IMR-90 (cell line): ENCODE results near the gene SPDYE4. TPM values are rescaled to one million over a fixed set of nuclear protein-coding genes. Genes with fewer than 3 reads are reported as not detected.

Source experiments
- ATAC-seq: fragments of 200-7000 bp; cut with Tn5 transposase; 2 replicates; pipeline ENCODE4 v1.9.1; 2020; ENCODE audit warnings: low read depth, mild to moderate bottlenecking, moderate library complexity
- BruUV-seq: library from RNA; stranded (reverse); fragments of 400-500 nt; replicated peaks from 2 replicates; lab custom pipeline; 2021; lab: Mats Ljungman, UMichigan
- CTCF ChIA-PET: fragments of 300-600 bp; formaldehyde crosslinking; extraction: SDS; loops from one replicate; lab custom pipeline; 2021; ENCODE audit warnings: antibody characterized with exemption; lab: Yijun Ruan, JAX
- POLR2A ChIA-PET: fragments of 300-600 bp; sonication (Branson Sonifier 250); formaldehyde crosslinking; loops from one replicate; lab custom pipeline; 2022; ENCODE audit warnings: antibody characterized with exemption; ENCODE audit not compliant: unreplicated experiment; lab: Charles Lee
- DNase-seq: peaks from one replicate; pipeline ENCODE4 v3.0.0; 2013
- H2AFZ ChIP-seq: replicated peaks from 2 replicates; pipeline ENCODE3; 2013; ENCODE audit warnings: low read length, mild to moderate bottlenecking; ENCODE audit not compliant: poor library complexity
- H2AK5ac ChIP-seq: 2 replicates; pipeline ENCODE4 v1.6.1; 2013; ENCODE audit warnings: low read depth, low read length, inconsistent platforms
- H2AK9ac ChIP-seq: replicated peaks from 2 replicates; pipeline ENCODE3; 2013; ENCODE audit warnings: mild to moderate bottlenecking, low read depth, low read length, moderate library complexity; ENCODE audit not compliant: poor library complexity
- H2BK120ac ChIP-seq: 2 replicates; pipeline ENCODE4 v1.6.1; 2013; ENCODE audit warnings: low read depth, low read length, inconsistent platforms
- H2BK15ac ChIP-seq: 3 replicates; pipeline ENCODE4 v1.6.1; 2013; ENCODE audit warnings: low read depth, low read length, inconsistent platforms
- H2BK20ac ChIP-seq: 2 replicates; pipeline ENCODE4 v1.6.1; 2013; ENCODE audit warnings: low read depth, mild to moderate bottlenecking, inconsistent platforms, low read length, moderate library complexity
- H2BK5ac ChIP-seq: 2 replicates; pipeline ENCODE4 v1.6.1; 2013; ENCODE audit warnings: mild to moderate bottlenecking, low read depth, low read length, inconsistent platforms; ENCODE audit not compliant: poor library complexity, severe bottlenecking
- H3K14ac ChIP-seq: replicated peaks from 2 replicates; pipeline ENCODE4 v1.6.1; 2013; ENCODE audit warnings: low read depth, low read length, inconsistent platforms
- H3K18ac ChIP-seq: 2 replicates; pipeline ENCODE4 v1.6.1; 2013; ENCODE audit warnings: low read depth, low read length, control low read depth
- H3K23ac ChIP-seq: 2 replicates; pipeline ENCODE4 v1.6.1; 2013; ENCODE audit warnings: low read depth, low read length, inconsistent platforms
- H3K27ac ChIP-seq: 2 replicates; pipeline ENCODE4 v1.5.1; 2013; ENCODE audit warnings: mild to moderate bottlenecking, control low read depth, low read length; ENCODE audit not compliant: insufficient read depth
- H3K27me3 ChIP-seq: 2 replicates; pipeline ENCODE4 v1.6.1; 2013; ENCODE audit warnings: low read length; ENCODE audit not compliant: control insufficient read depth, insufficient read depth
- H3K36me3 ChIP-seq: 2 replicates; pipeline ENCODE4 v1.6.1; 2013; ENCODE audit warnings: low read length, mixed read lengths; ENCODE audit not compliant: control insufficient read depth, insufficient read depth
- H3K4ac ChIP-seq: 2 replicates; pipeline ENCODE4 v1.6.1; 2013; ENCODE audit warnings: low read depth, low read length, inconsistent platforms
- H3K4me1 ChIP-seq: 2 replicates; pipeline ENCODE4 v1.6.1; 2013; ENCODE audit warnings: low read length, mixed read lengths; ENCODE audit not compliant: control insufficient read depth, insufficient read depth
- H3K4me2 ChIP-seq: 2 replicates; pipeline ENCODE4 v1.6.1; 2013; ENCODE audit warnings: low read depth, mild to moderate bottlenecking, control low read depth, low read length, moderate library complexity
- H3K4me3 ChIP-seq: 2 replicates; pipeline ENCODE4 v1.5.1; 2013; ENCODE audit warnings: low read depth, mild to moderate bottlenecking, control low read depth, low read length, moderate library complexity; ENCODE audit not compliant: insufficient read depth
- H3K56ac ChIP-seq: 2 replicates; pipeline ENCODE4 v1.6.1; 2013; ENCODE audit warnings: low read length, inconsistent platforms; ENCODE audit not compliant: insufficient read depth; ENCODE audit errors: extremely low read depth
- H3K79me1 ChIP-seq, 2 experiments: 2 replicates each; pipeline ENCODE4 v1.6.1; 2013; ENCODE audit warnings: low read length in 2 of 2, inconsistent platforms in 1 of 2, low read depth in 1 of 2
- H3K9ac ChIP-seq: 2 replicates; pipeline ENCODE4 v1.6.1; 2013; ENCODE audit warnings: low read depth, low read length, control low read depth
- H3K9me1 ChIP-seq: 2 replicates; pipeline ENCODE4 v1.6.1; 2013; ENCODE audit warnings: low read length, inconsistent platforms; ENCODE audit not compliant: insufficient read depth
- H3K9me3 ChIP-seq: 2 replicates; pipeline ENCODE4 v1.6.1; 2013; ENCODE audit warnings: low read length; ENCODE audit not compliant: control insufficient read depth, insufficient read depth
- H4K20me1 ChIP-seq: 2 replicates; pipeline ENCODE4 v1.6.1; 2013; ENCODE audit warnings: low read length, inconsistent platforms; ENCODE audit not compliant: insufficient read depth
- H4K5ac ChIP-seq: 2 replicates; pipeline ENCODE4 v1.6.1; 2013; ENCODE audit warnings: mild to moderate bottlenecking, low read depth, low read length, control low read depth
- H4K8ac ChIP-seq, 2 experiments: 2 replicates each; pipeline ENCODE4 v1.6.1; 2013; ENCODE audit warnings: low read depth in 2 of 2, low read length in 2 of 2, control low read depth in 1 of 2, inconsistent platforms in 1 of 2
- H4K91ac ChIP-seq: 2 replicates; pipeline ENCODE4 v1.6.1; 2013; ENCODE audit warnings: low read depth, low read length, inconsistent platforms; ENCODE audit not compliant: insufficient read depth
- BHLHE40 ChIP-seq: fragments of 150-350 bp; IDR thresholded peaks from 2 replicates; pipeline ENCODE4 v1.6.1; 2016; ENCODE audit warnings: mild to moderate bottlenecking, low read depth, low read length
- CEBPB ChIP-seq: IDR thresholded peaks from 2 replicates; pipeline ENCODE4 v1.6.1; 2012; ENCODE audit warnings: low read depth, low read length, improper control_type of control experiment
- CHD1 ChIP-seq: IDR thresholded peaks from 2 replicates; pipeline ENCODE4 v1.6.1; 2012; ENCODE audit warnings: low read depth, low read length, improper control_type of control experiment
- CTCF ChIP-seq: conservative IDR thresholded peaks from 2 replicates; pipeline ENCODE4 v1.5.1; 2012; ENCODE audit warnings: mild to moderate bottlenecking, low read depth, low read length, improper control_type of control experiment
- ELK1 ChIP-seq: fragments of 150-350 bp; IDR thresholded peaks from 2 replicates; pipeline ENCODE4 v1.6.1; 2016; ENCODE audit warnings: low read depth, mild to moderate bottlenecking, low read length, moderate library complexity, borderline replicate concordance
- FOS ChIP-seq: fragments of 150-350 bp; IDR thresholded peaks from 2 replicates; pipeline ENCODE4 v1.6.1; 2016; ENCODE audit warnings: low read depth, low read length
- MAFK ChIP-seq: IDR thresholded peaks from 2 replicates; pipeline ENCODE4 v1.6.1; 2012; ENCODE audit warnings: low read depth, low read length, improper control_type of control experiment
- MAZ ChIP-seq: IDR thresholded peaks from 2 replicates; pipeline ENCODE4 v1.6.1; 2012; ENCODE audit warnings: low read depth, mild to moderate bottlenecking, low read length, improper control_type of control experiment, moderate library complexity, borderline replicate concordance
- MXI1 ChIP-seq: IDR thresholded peaks from 2 replicates; pipeline ENCODE4 v1.6.1; 2012; ENCODE audit warnings: low read depth, mild to moderate bottlenecking, low read length, moderate library complexity, borderline replicate concordance
- NFE2L2 ChIP-seq: fragments of 150-350 bp; IDR thresholded peaks from 2 replicates; pipeline ENCODE4 v1.6.1; 2016; ENCODE audit warnings: low read depth, mild to moderate bottlenecking, low read length
- POLR2A ChIP-seq: IDR thresholded peaks from 2 replicates; pipeline ENCODE4 v1.6.1; 2012; ENCODE audit warnings: mild to moderate bottlenecking, low read depth, low read length
- RAD21 ChIP-seq: IDR thresholded peaks from 2 replicates; pipeline ENCODE4 v1.6.1; 2012; ENCODE audit warnings: low read length, improper control_type of control experiment
- RCOR1 ChIP-seq: IDR thresholded peaks from 2 replicates; pipeline ENCODE4 v1.6.1; 2012; ENCODE audit warnings: mild to moderate bottlenecking, low read length, improper control_type of control experiment; ENCODE audit not compliant: insufficient replicate concordance
- RFX5 ChIP-seq: IDR thresholded peaks from 2 replicates; pipeline ENCODE4 v1.8.0; 2012; ENCODE audit warnings: low read depth, mild to moderate bottlenecking, low read length, moderate library complexity
- SMC3 ChIP-seq: fragments of 150-350 bp; IDR thresholded peaks from 2 replicates; pipeline ENCODE4 v1.6.1; 2016; ENCODE audit warnings: low read depth, mild to moderate bottlenecking, antibody characterized with exemption, low read length, moderate library complexity
- USF2 ChIP-seq: fragments of 150-350 bp; IDR thresholded peaks from 2 replicates; pipeline ENCODE4 v1.6.1; 2017; ENCODE audit warnings: mild to moderate bottlenecking, antibody characterized with exemption, low read length, low read depth
- whole genome bisulfite sequencing, 2 experiments: methylation state at CpG; one replicate each; pipeline versions ENCODE4 v1.1.5 to v1.1.7; 2013; ENCODE audit warnings: missing lambda C conversion rate in 2 of 2; ENCODE audit not compliant: insufficient read length in 1 of 2; ENCODE audit errors: extremely low coverage in 2 of 2; 5-methylcytosine and 5-hydroxymethylcytosine counted together
- dilution Hi-C: fragments of 300-500 bp; cut with HindIII; formaldehyde crosslinking; loops from one replicate; pipeline ENCODE4 v1.14.3; 2018; ENCODE audit warnings: low sequenced_read_pairs; ENCODE audit not compliant: unreplicated experiment
- in situ Hi-C: fragments of 300-500 bp; cut with MboI; formaldehyde crosslinking; loops from 3 replicates; pipeline ENCODE4 v1.14.3; 2019; ENCODE audit warnings: low sequenced_read_pairs, inconsistent platforms, mixed read lengths
- intact Hi-C: fragments of 100-400 bp; cut with micrococcal nuclease; formaldehyde crosslinking; loops from 2 replicates; pipeline ENCODE4 v1.10.0; 2022
- polyA plus RNA-seq, 3 experiments: library from polyadenylated mRNA; depleted of rRNA; stranded (reverse); fragments of >200 nt; gene quantifications; 2 replicates each; pipeline ENCODE4 v1.2.3, GENCODE V29; 2012; ENCODE audit warnings: low replicate concordance in 1 of 3
- total RNA-seq: library from RNA; depleted of rRNA; stranded (reverse); fragments of >200 nt; gene quantifications from 2 replicates; pipeline ENCODE4 v1.2.3, GENCODE V29; 2012

Gene SPDYE4
- total and polyA plus RNA-seq, 2 of the 4 experiments (the other 2 are of a cell fraction) = not detected

- Histone ChIP-seq H3K27me3 (no peaks in the 10 kb centered on the region; the same call in 1 of the 2 replicates), H3K9me1 (no peaks in the 10 kb centered on the region), H3K79me1 (no peaks in the 10 kb centered on the region), H3K4me2 (no peak overlapping the region), H2BK15ac (no peak overlapping the region), H2AFZ (no peak overlapping the region), H2BK5ac (no peak overlapping the region), H3K27ac (no peak overlapping the region), H3K14ac (no peak overlapping the region), H3K9me3 (no peaks in the 10 kb centered on the region), H3K4me3 (no peak overlapping the region), H3K18ac (no peak overlapping the region), H2AK5ac (no peak overlapping the region), H4K5ac (no peak overlapping the region), H3K36me3 (no peaks in the 10 kb centered on the region), H4K91ac (no peak overlapping the region), H2BK20ac (no peak overlapping the region), H2AK9ac (no peak overlapping the region), H2BK120ac (no peak overlapping the region), H3K4ac (no peak overlapping the region), H4K8ac (no peak overlapping the region), H3K56ac (no peak overlapping the region), H3K9ac (no peak overlapping the region), H3K4me1 (no peaks in the 10 kb centered on the region), H3K23ac (no peak overlapping the region), H4K20me1 (no peaks in the 10 kb centered on the region)
- no CpG with 5 or more reads among the region's 3 CpGs for WGBS, 2 experiments
- DNase-seq (no peak), ATAC-seq (no peak)
- in situ Hi-C loops = no loop called here
- dilution Hi-C loops = no loop called here
- TF ChIP-seq ELK1 (no peak), RCOR1 (no peak), RAD21 (no peak), USF2 (no peak), POLR2A (no peak), NFE2L2 (no peak), CEBPB (no peak), MAZ (no peak), CHD1 (no peak), MXI1 (no peak), FOS (no peak), BHLHE40 (no peak), RFX5 (no peak), CTCF (no peak), MAFK (no peak), SMC3 (no peak)
- BruUV-seq = no TSS peak
- intact Hi-C loops = no loop called here
- ChIA-PET POLR2A (no interaction called here), CTCF (no interaction called here)
These were observed 48.0 kb upstream of the SPDYE4 start for GRCh38 chr17:8806253-8806925.
